Smooth muscle cell (in vitro differentiated cells): ENCODE data around the gene KYAT1. TPM values are rescaled to one million over a fixed set of nuclear protein-coding genes. Genes with fewer than 3 reads are reported as not detected.
"Not testable (repeated sequence)": the region's sequence is repeated elsewhere in the genome, so short reads cannot be mapped to it uniquely, and the experiment has no call there.

Experiments used
- DNase-seq: peaks from one replicate; lab custom pipeline; 2025; ENCODE audit not compliant: unreplicated experiment; lab: John Stamatoyannopoulos, UW
- H2AFZ ChIP-seq: fragments of 200-600 bp; sonication (generic); 2 replicates; pipeline ENCODE4 v1.6.0; 2016; ENCODE audit warnings: antibody characterized with exemption, low read depth, mild to moderate bottlenecking
- H3F3A ChIP-seq: fragments of 200-600 bp; sonication (generic); 2 replicates; pipeline ENCODE4 v1.6.0; 2017; ENCODE audit warnings: antibody characterized with exemption, low read depth
- H3K27ac ChIP-seq: fragments of 200-600 bp; sonication (generic); 2 replicates; pipeline ENCODE4 v1.5.1; 2016; ENCODE audit warnings: low read depth, mild to moderate bottlenecking
- H3K27me3 ChIP-seq: fragments of 200-600 bp; sonication (generic); 2 replicates; pipeline ENCODE4 v1.6.1; 2016; ENCODE audit warnings: low read depth, mild to moderate bottlenecking
- H3K36me3 ChIP-seq: fragments of 200-600 bp; sonication (generic); 2 replicates; pipeline ENCODE4 v1.5.1; 2016; ENCODE audit warnings: low read depth
- H3K4me1 ChIP-seq: fragments of 200-600 bp; sonication (generic); 2 replicates; pipeline ENCODE4 v1.5.1; 2016; ENCODE audit warnings: low read depth
- H3K4me2 ChIP-seq: fragments of 200-600 bp; sonication (generic); 2 replicates; pipeline ENCODE4 v1.6.0; 2016; ENCODE audit warnings: mild to moderate bottlenecking
- H3K4me3 ChIP-seq: fragments of 200-600 bp; sonication (generic); 2 replicates; pipeline ENCODE4 v1.5.1; 2016; ENCODE audit warnings: mild to moderate bottlenecking
- H3K79me2 ChIP-seq: fragments of 200-600 bp; sonication (generic); 2 replicates; pipeline ENCODE4 v1.6.0; 2016; ENCODE audit warnings: low read depth, mild to moderate bottlenecking
- H3K9ac ChIP-seq: fragments of 200-600 bp; sonication (generic); 2 replicates; pipeline ENCODE4 v1.6.0; 2016; ENCODE audit warnings: low read depth
- H3K9me3 ChIP-seq: fragments of 200-600 bp; sonication (generic); replicated peaks from 2 replicates; pipeline ENCODE4 v1.5.1; 2016; ENCODE audit warnings: low read depth
- H4K20me1 ChIP-seq: fragments of 200-600 bp; sonication (generic); 2 replicates; pipeline ENCODE4 v1.6.0; 2016; ENCODE audit warnings: low read depth
- WGBS: methylation state at CpG from one replicate; pipeline ENCODE4 v1.1.7; 2016; ENCODE audit warnings: low lambda C conversion rate; 5-methylcytosine and 5-hydroxymethylcytosine counted together
- polyA plus RNA-seq: library from polyadenylated mRNA; unstranded; fragments of >200 nt; fragmentation: Nextera tagmentation; extraction: Ambion mirVana; gene quantifications from 2 replicates; pipeline ENCODE4 v1.2.1, GENCODE V29; 2016
- total RNA-seq: library from RNA; depleted of rRNA; stranded (reverse); fragments of >200 nt; gene quantifications from 2 replicates; pipeline ENCODE4 v1.2.3, GENCODE V29; 2014
- TF ChIP-seq, protein P1 (sequence below): fragments of 200-600 bp; sonication (generic); IDR thresholded peaks from 2 replicates; pipeline ENCODE4 v1.5.1; 2017; ENCODE audit warnings: borderline replicate concordance, mild to moderate bottlenecking, antibody characterized with exemption; ENCODE audit not compliant: insufficient read depth, poor library complexity, severe bottlenecking

KYAT1 gene
- total and polyA plus RNA-seq, 2 experiments from 2014 or later: 3.1 to 7.7 TPM

DNA sequence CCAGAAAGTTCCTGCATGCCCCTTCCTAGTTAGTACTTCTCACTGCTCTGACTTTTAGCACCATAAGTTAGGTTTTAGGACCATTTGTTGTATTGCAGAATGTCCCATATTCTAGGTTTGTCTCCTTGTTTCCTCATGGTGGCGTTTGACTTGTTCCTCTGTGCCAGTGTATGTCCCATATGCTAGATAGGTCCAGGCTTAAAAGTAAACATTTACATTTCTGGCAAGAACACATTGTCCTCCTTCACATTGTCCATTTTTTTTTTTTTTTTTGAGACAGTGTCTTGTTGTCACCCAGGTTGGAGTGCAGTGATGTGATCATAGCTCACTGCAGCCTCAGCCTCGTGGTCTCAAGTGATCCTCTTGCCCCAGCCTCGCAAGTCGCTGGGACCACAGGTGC lies 79.3 kb downstream of the KYAT1 start:
- Histone ChIP-seq H3K27me3 (no peaks in the 10 kb centered on the region), H3F3A (no peaks in the 10 kb centered on the region), H3K27ac (no peak overlapping the region), H2AFZ (no peak overlapping the region), H3K9ac (no peak overlapping the region), H3K4me1 (no peaks in the 10 kb centered on the region), H3K79me2 (no peaks in the 10 kb centered on the region), H3K36me3 (no peaks in the 10 kb centered on the region), H3K9me3 (no peaks in the 10 kb centered on the region), H3K4me2 (no peak overlapping the region), H3K4me3 (no peak overlapping the region), H4K20me1 (no peaks in the 10 kb centered on the region)
- 96% methylated on average over 4 of the region's 4 CpGs for WGBS
- DNase-seq: no peak
- TF ChIP-seq, protein P1, sequence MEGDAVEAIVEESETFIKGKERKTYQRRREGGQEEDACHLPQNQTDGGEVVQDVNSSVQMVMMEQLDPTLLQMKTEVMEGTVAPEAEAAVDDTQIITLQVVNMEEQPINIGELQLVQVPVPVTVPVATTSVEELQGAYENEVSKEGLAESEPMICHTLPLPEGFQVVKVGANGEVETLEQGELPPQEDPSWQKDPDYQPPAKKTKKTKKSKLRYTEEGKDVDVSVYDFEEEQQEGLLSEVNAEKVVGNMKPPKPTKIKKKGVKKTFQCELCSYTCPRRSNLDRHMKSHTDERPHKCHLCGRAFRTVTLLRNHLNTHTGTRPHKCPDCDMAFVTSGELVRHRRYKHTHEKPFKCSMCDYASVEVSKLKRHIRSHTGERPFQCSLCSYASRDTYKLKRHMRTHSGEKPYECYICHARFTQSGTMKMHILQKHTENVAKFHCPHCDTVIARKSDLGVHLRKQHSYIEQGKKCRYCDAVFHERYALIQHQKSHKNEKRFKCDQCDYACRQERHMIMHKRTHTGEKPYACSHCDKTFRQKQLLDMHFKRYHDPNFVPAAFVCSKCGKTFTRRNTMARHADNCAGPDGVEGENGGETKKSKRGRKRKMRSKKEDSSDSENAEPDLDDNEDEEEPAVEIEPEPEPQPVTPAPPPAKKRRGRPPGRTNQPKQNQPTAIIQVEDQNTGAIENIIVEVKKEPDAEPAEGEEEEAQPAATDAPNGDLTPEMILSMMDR: no peak

DNA sequence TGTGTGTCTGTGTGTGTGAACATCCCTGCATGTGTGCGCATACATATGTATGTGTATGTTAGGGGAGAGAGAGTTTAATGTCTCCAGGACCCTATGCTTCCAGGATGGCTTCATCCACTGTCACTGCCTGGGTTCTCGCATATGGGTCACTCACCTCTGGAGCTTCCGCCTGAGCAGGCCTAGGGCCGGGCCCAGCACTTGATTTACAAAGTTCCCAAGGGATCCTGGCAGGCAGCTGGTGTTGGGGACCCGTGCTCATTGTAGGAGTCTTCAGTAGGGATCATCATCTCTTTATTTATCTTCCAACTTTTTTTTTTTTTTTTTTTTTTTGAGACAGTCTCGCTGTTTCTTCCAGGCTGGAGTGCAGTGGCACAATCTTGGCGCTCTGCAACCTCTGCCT lies 81.7 kb downstream of the KYAT1 start:
- H3K9me3 ChIP-seq: no peaks in the 10 kb centered on the region
- H3F3A ChIP-seq: no peaks in the 10 kb centered on the region
- H3K4me3 ChIP-seq: no peak overlapping the region
- H3K36me3 ChIP-seq: no peaks in the 10 kb centered on the region
- no peak overlapping the region for H3K4me2 ChIP-seq
- no peaks in the 10 kb centered on the region for H4K20me1 ChIP-seq
- H3K27ac ChIP-seq: no peak overlapping the region
- TF ChIP-seq, protein P1: no peak
- H3K79me2 ChIP-seq: no peaks in the 10 kb centered on the region
- no peak overlapping the region for H3K9ac ChIP-seq
- 95% methylated on average over 7 of the region's 7 CpGs for WGBS
- no peak for DNase-seq
- H2AFZ ChIP-seq: no peak overlapping the region
- no peaks in the 10 kb centered on the region for H3K27me3 ChIP-seq
- H3K4me1 ChIP-seq: no peaks in the 10 kb centered on the region

DNA sequence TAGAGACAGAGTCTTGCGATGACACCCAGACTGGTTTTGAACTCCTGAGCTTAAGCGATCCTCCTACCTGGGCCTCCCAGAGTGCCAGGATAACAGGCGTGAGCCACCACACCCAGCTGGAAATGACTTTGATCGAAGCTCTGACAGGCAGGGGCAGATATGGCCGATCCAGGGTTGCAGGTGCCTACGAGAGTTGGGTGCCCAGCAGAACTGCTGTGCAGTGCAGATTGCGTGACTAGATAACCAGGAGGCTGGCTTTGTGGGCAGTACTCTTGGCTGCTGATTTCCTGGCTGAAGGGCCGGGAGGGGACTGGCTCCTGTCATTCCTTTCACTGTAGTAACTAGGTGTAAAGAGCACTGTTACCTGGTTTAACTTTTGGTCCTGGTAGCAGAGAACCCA lies 82.9 kb downstream of the KYAT1 start:
- H2AFZ ChIP-seq: no peak overlapping the region
- H3K4me3 ChIP-seq: no peak overlapping the region
- no peaks in the 10 kb centered on the region for H3K4me1 ChIP-seq
- H3F3A ChIP-seq: no peaks in the 10 kb centered on the region
- no peak overlapping the region for H3K9ac ChIP-seq
- no peak overlapping the region for H3K27ac ChIP-seq
- TF ChIP-seq, protein P1: no peak
- H3K79me2 ChIP-seq: no peaks in the 10 kb centered on the region
- no peaks in the 10 kb centered on the region for H3K9me3 ChIP-seq
- no peak for DNase-seq
- 89% methylated on average over 8 of the region's 8 CpGs for WGBS
- no peaks in the 10 kb centered on the region for H3K36me3 ChIP-seq
- no peak overlapping the region for H3K4me2 ChIP-seq
- H4K20me1 ChIP-seq: no peaks in the 10 kb centered on the region
- H3K27me3 ChIP-seq: no peaks in the 10 kb centered on the region

DNA sequence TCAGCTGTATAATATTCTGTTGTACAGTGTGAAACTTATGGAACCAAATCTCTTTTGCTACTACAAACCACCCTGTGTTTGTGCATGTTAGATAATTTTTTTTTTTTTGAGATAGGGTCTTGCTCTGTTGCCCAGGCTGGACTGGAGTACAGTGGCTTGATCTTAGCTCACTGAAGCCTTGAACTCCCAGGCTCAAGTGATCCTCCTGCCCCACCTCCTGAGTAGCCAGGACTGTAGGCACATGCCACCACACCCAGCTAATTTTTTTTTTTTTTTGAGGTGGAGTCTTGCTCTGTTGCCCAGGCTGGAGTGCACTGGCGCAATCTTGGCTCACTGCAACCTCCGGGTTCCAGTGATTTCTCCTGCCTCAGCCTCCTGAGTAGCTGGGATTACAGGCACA lies 86.8 kb downstream of the KYAT1 start:
- not testable (repeated sequence) for H3K36me3 ChIP-seq, H3K4me2 ChIP-seq, H3K79me2 ChIP-seq, H3K9me3 ChIP-seq, H4K20me1 ChIP-seq, H2AFZ ChIP-seq, H3K27ac ChIP-seq, DNase-seq, H3K27me3 ChIP-seq, H3F3A ChIP-seq, H3K9ac ChIP-seq, H3K4me3 ChIP-seq, H3K4me1 ChIP-seq
- 45% methylated on average over 2 of the region's 2 CpGs for WGBS
